K562 (cell line): ENCODE results near the gene CERS2. TPM values are rescaled to one million over a fixed set of nuclear protein-coding genes. Genes with fewer than 3 reads are reported as not detected.

Experiments used
- ATAC-seq: fragments of 200-7000 bp; cut with Tn5 transposase; 3 replicates; pipeline ENCODE4 v1.9.1; 2020; ENCODE audit warnings: moderate library complexity
- BruUV-seq: library from RNA; stranded (reverse); fragments of 400-500 nt; replicated peaks from 2 replicates; lab custom pipeline; 2021; lab: Mats Ljungman, UMichigan
- CTCF ChIA-PET: fragments of 300-600 bp; formaldehyde crosslinking; extraction: SDS; loops from one replicate; lab custom pipeline; 2021; ENCODE audit warnings: low intra/inter-chr PET ratio; lab: Yijun Ruan, JAX
- POLR2A ChIA-PET: fragments of 300-600, 350-650 bp; sonication (Branson Sonifier 250); formaldehyde crosslinking; extraction: SDS; loops from one replicate; lab custom pipeline; 2021; ENCODE audit warnings: antibody characterized with exemption, inconsistent platforms; lab: Yijun Ruan, JAX
- DNase-seq, 4 experiments: peaks; one replicate each; pipeline versions ENCODE4 v3.0.0 to v3.0.0-alpha.2; 2011 to 2018; ENCODE audit warnings: low spot score in 3 of 4, mixed read lengths in 3 of 4; ENCODE audit errors: extremely low read depth in 1 of 4
- FAIRE-seq: peaks from 2 replicates; lab custom pipeline; 2011; peaks lifted over from hg19 to GRCh38; lab: Jason Lieb, UNC
- H2AFZ ChIP-seq: 2 replicates; pipeline ENCODE4 v1.6.0; 2011; ENCODE audit warnings: low read depth, low read length, control low read depth, inconsistent platforms
- H3K27ac ChIP-seq: fragments of 200-600 bp; 3 replicates; pipeline ENCODE4 v1.8.0; 2011; ENCODE audit warnings: low read depth, mild to moderate bottlenecking, control low read depth, inconsistent platforms, low read length, moderate library complexity, mixed read lengths; ENCODE audit errors: extremely low read depth
- H3K27me3 ChIP-seq, 2 experiments: fragments of 300-600 bp in 1 of 2; 2 replicates in 1 of 2; 3 replicates in 1 of 2; pipeline versions ENCODE4 v1.6.0 to v1.8.0; 2011; ENCODE audit warnings: inconsistent platforms in 2 of 2, low read length in 2 of 2, mild to moderate bottlenecking in 1 of 2, mixed read lengths in 1 of 2, moderate library complexity in 1 of 2; ENCODE audit not compliant: control insufficient read depth in 2 of 2, insufficient read depth in 2 of 2
- H3K36me3 ChIP-seq: fragments of 300-600 bp; 3 replicates; pipeline ENCODE4 v1.8.0; 2011; ENCODE audit warnings: mild to moderate bottlenecking, low read length, inconsistent platforms; ENCODE audit not compliant: control insufficient read depth, insufficient read depth
- H3K4me1 ChIP-seq, 2 experiments: fragments of 200-600 bp in 1 of 2; replicated peaks in 1 of 2; 2 replicates in 1 of 2; 3 replicates in 1 of 2; pipeline versions ENCODE4 v1.5.1 to v1.8.0; 2011; ENCODE audit warnings: inconsistent platforms in 2 of 2, low read length in 2 of 2, mild to moderate bottlenecking in 1 of 2, mixed read lengths in 1 of 2, moderate library complexity in 1 of 2; ENCODE audit not compliant: control insufficient read depth in 2 of 2, insufficient read depth in 2 of 2
- H3K4me2 ChIP-seq: 2 replicates; pipeline ENCODE4 v1.6.1; 2011; ENCODE audit warnings: low read length, control low read depth, inconsistent platforms, mixed read lengths; ENCODE audit not compliant: insufficient read depth
- H3K4me3 ChIP-seq: fragments of 200-600 bp; sonication (generic), shearing (Covaris generic); 2 replicates; pipeline ENCODE4 v1.5.1; 2016; ENCODE audit warnings: control low read depth, inconsistent platforms
- H3K79me2 ChIP-seq: fragments of 200-600 bp; 3 replicates; pipeline ENCODE4 v1.8.0; 2011; ENCODE audit warnings: low read length, inconsistent platforms; ENCODE audit not compliant: control insufficient read depth, insufficient read depth
- H3K9ac ChIP-seq, 2 experiments: 2 replicates each; pipeline versions ENCODE4 v1.6.0 to v1.6.1; 2011; ENCODE audit warnings: low read depth in 2 of 2, low read length in 2 of 2, control low read depth in 1 of 2, inconsistent platforms in 1 of 2, mild to moderate bottlenecking in 1 of 2, mixed read lengths in 1 of 2; ENCODE audit not compliant: insufficient read depth in 1 of 2
- H3K9me1 ChIP-seq: one replicate; pipeline ENCODE4 v1.6.0; 2011; ENCODE audit warnings: inconsistent platforms, mild to moderate bottlenecking, low read length, moderate library complexity; ENCODE audit not compliant: control insufficient read depth, insufficient read depth
- H3K9me3 ChIP-seq: replicated peaks from 2 replicates; pipeline ENCODE4 v1.5.1; 2011; ENCODE audit warnings: low read depth, low read length, inconsistent platforms; ENCODE audit not compliant: control insufficient read depth, insufficient read depth
- H4K20me1 ChIP-seq: replicated peaks from 2 replicates; pipeline ENCODE4 v1.6.1; 2011; ENCODE audit warnings: low read length, inconsistent platforms, mixed read lengths; ENCODE audit not compliant: control insufficient read depth, insufficient read depth
- ATF1 ChIP-seq, 2 experiments: fragments of 450-650 bp in 1 of 2; IDR thresholded peaks; 2 replicates each; pipeline ENCODE4 v1.6.1; 2016; ENCODE audit warnings: missing compliant biosample characterization in 1 of 2, missing genetic modification characterization in 1 of 2
- CBFA2T3 ChIP-seq: fragments of 450-650 bp; IDR thresholded peaks from 2 replicates; pipeline ENCODE4 v1.6.1; 2017
- IFI16 ChIP-seq: fragments of 250-450 bp; sonication (Bioruptor Pico); IDR thresholded peaks from 2 replicates; pipeline ENCODE4 v2.1.2; 2022; ENCODE audit warnings: mild to moderate bottlenecking, inconsistent platforms
- MEIS2 ChIP-seq: fragments of 450-650 bp; IDR thresholded peaks from 2 replicates; pipeline ENCODE4 v1.6.1; 2014; ENCODE audit warnings: mild to moderate bottlenecking; ENCODE audit not compliant: partially characterized antibody
- MYC ChIP-seq, 2 experiments: fragments of 250-450 bp in 1 of 2; sonication (Bioruptor Pico) in 1 of 2; IDR thresholded peaks; 2 replicates each; pipeline versions ENCODE4 v1.5.1 to v1.6.1; 2012 to 2021; ENCODE audit warnings: low read depth in 2 of 2, borderline replicate concordance in 1 of 2, improper control_type of control experiment in 1 of 2, low read length in 1 of 2, mild to moderate bottlenecking in 1 of 2, moderate library complexity in 1 of 2
- NCOA6 ChIP-seq: fragments of 450-650 bp; IDR thresholded peaks from 2 replicates; pipeline ENCODE4 v1.6.1; 2017; ENCODE audit warnings: mild to moderate bottlenecking
- PKNOX1 ChIP-seq: fragments of 450-650 bp; IDR thresholded peaks from 2 replicates; pipeline ENCODE4 v1.6.1; 2016
- RBM14 ChIP-seq: fragments of 200-400 bp; formaldehyde crosslinking; IDR thresholded peaks from 2 replicates; pipeline ENCODE4 v1.6.1; 2018; ENCODE audit warnings: low read depth, mild to moderate bottlenecking, low read length, moderate library complexity, borderline replicate concordance; ENCODE audit not compliant: insufficient read depth
- SMARCA4 ChIP-seq: fragments of 450-650 bp; IDR thresholded peaks from 2 replicates; pipeline ENCODE4 v1.6.1; 2016
- TFAP4 ChIP-seq: sonication (generic); formaldehyde crosslinking; IDR thresholded peaks from 2 replicates; pipeline ENCODE4 v1.8.0; 2022; ENCODE audit warnings: missing genetic modification reagents, mild to moderate bottlenecking, moderate library complexity, borderline replicate concordance
- TRIM24 ChIP-seq, 2 experiments: fragments of 450-650 bp; IDR thresholded peaks; 2 replicates each; pipeline ENCODE4 v1.6.1; 2016
- ZNF407 ChIP-seq: fragments of 450-650 bp; IDR thresholded peaks from 2 replicates; pipeline ENCODE4 v1.6.1; 2016; ENCODE audit warnings: low read depth
- WGBS: fragments of 100-300 bp; shearing (Covaris generic); methylation state at CpG from one replicate; pipeline ENCODE4 v1.1.6; 2016; ENCODE audit warnings: low coverage, mixed read lengths; ENCODE audit not compliant: insufficient coverage; ENCODE audit errors: missing lambda C conversion rate; 5-methylcytosine and 5-hydroxymethylcytosine counted together
- in situ Hi-C: fragments of 300-500 bp; cut with MboI; formaldehyde crosslinking; loops from 4 replicates; pipeline ENCODE4 v1.15.0; 2018; ENCODE audit warnings: inconsistent platforms, mixed read lengths
- intact Hi-C: fragments of 100-400 bp; cut with micrococcal nuclease; formaldehyde crosslinking; loops from 2 replicates; pipeline ENCODE4 v1.14.2; 2022
- polyA plus RNA-seq, 8 experiments: library from polyadenylated mRNA; depleted of rRNA in 4 of 8; stranded (reverse) in 5 of 8; unstranded in 3 of 8; fragments of >200 nt; fragmentation: Nextera tagmentation in 2 of 8; fragmentation: Illumina TruSeq in 1 of 8; extraction: Ambion mirVana in 2 of 8; extraction: Trizol in 1 of 8; gene quantifications; 2 replicates each; pipeline versions ENCODE4 v1.2.1 to v1.2.3, GENCODE V29; 2011 to 2014; ENCODE audit warnings: inconsistent platforms in 1 of 8, missing spikeins in 1 of 8
- total RNA-seq, 7 experiments: library from RNA; depleted of rRNA in 6 of 7; stranded (reverse); fragments of >200 nt in 6 of 7; fragmentation: Illumina TruSeq in 2 of 7; extraction: Trizol in 2 of 7; gene quantifications; 2 replicates each; pipeline versions ENCODE4 v1.2.1 to v1.2.3, GENCODE V29; 2011 to 2021; ENCODE audit warnings: low replicate concordance in 1 of 7

Gene CERS2
- total and polyA plus RNA-seq, 9 of the 15 experiments (the other 6 are each of a cell fraction or from before 2014, with no cell fraction given) = 23.4 to 295 (median 132) TPM

- Histone ChIP-seq H3K4me3 (no peak overlapping the region), H3K4me2 (peak overlapping the region; percentile 59; the same call in 1 of the 2 replicates), H3K27me3 (no peaks in the 10 kb centered on the region), H2AFZ (peak overlapping the region; percentile 53; the same call in 1 of the 2 replicates), H3K4me1 (peaks cover 20 to 34% of the 10 kb centered on the region in 2 experiments), H3K27ac (peak overlapping the region; percentile 65; the same call in 2 of the 3 replicates), H3K36me3 (peaks cover 34% of the 10 kb centered on the region), H3K9ac (peak overlapping the region; percentile 21 to 41; a peak in 1 of 4 replicates), H4K20me1 (no peaks in the 10 kb centered on the region), H3K9me3 (no peaks in the 10 kb centered on the region), H3K9me1 (no peaks in the 10 kb centered on the region), H3K79me2 (peaks cover 45% of the 10 kb centered on the region)
- in situ Hi-C loops (no loop called here), intact Hi-C loops (no loop called here)
- no TSS peak for BruUV-seq
- ATAC-seq = peak; percentile 75
- CTCF ChIA-PET = no interaction called here
- peak in 2 of 4 experiments; percentile 61 to 87 for DNase-seq
- WGBS = 3% methylated on average over 2 of the region's 2 CpGs
- POLR2A ChIA-PET = interaction anchor here (1.5 kb wide), 2 partner anchors 10 to 36 kb away, joined by 4 read pairs; no protein-coding TSS in a partner anchor
- peak; percentile 81 for FAIRE-seq
- peak; percentile 61; the same call in 1 of the 2 replicates for TF ChIP-seq MYC (IDR thresholded peaks at IDR 0.05; ENCODE audit: low read depth, low read length)
- no peak for TF ChIP-seq MYC (CRISPR knock-in tag; IDR thresholded peaks at IDR 0.05; ENCODE audit: borderline replicate concordance, low read depth)
- TF ChIP-seq SMARCA4 = peak; percentile 42; the same call in 1 of the 2 replicates
- peak; percentile 42 for TF ChIP-seq MEIS2
- no peak for TF ChIP-seq ATF1 (CRISPR knock-in tag; IDR thresholded peaks at IDR 0.05)
- TF ChIP-seq ATF1 (tag; IDR thresholded peaks at IDR 0.05) = 0 out of 2 replicates have a peak, but pooled peaks have one; percentile 15
- TF ChIP-seq NCOA6 = no peak
- no peak for TF ChIP-seq ZNF407
- no peak for TF ChIP-seq RBM14
- TF ChIP-seq IFI16 (CRISPR knock-in tag) = no peak
- peak; percentile 53 for TF ChIP-seq PKNOX1
- TF ChIP-seq CBFA2T3 = peak; percentile 28; the same call in 1 of the 2 replicates
- TF ChIP-seq TRIM24 (IDR thresholded peaks at IDR 0.05) = no peak
- TF ChIP-seq TFAP4 (CRISPR knock-in tag) = no peak
Observed at GRCh38 chr1:151013518-151013917, 38.9 kb upstream of the CERS2 start.
